Measurements from ENCODE around the gene BCL2.
A peak's percentile ranks its signal among the peaks of the same experiment; 100 is the strongest.

The BCL2 gene

DNA sequence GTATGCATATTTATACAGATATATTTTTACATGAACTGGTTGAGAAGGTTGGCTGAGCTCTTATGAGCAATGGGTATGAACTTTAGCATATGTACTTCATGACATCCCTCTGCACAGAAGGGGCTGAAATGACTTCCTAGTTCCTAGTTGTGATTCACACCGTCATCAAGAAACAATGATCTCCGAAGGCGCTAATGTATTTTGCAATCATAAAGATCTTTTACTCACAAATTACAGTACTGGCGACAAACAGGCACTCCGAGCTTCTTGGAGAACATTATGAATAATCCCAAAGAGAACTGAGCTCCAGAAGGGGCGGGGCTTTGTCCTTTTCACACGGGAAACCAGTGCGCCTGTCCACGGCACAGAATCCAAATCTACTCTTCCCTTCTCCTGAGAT lies 18.1 kb downstream of the BCL2 start:
- Histone ChIP-seq H4K20me1 (peaks cover 0 to 99% (median 32%) of the 10 kb centered on the region in 11 experiments; a peak in 12 of 22 replicates), H3K9me3 (replicated peaks in 1 of 11) (peaks cover 0 to 11% (median 0%) of the 10 kb centered on the region in 11 experiments; a peak in 6 of 22 replicates), H3K27ac (no peak overlapping the region), H3K27me3 (no peaks in the 10 kb centered on the region), H3K4me1 (peaks cover 30 to 74% (median 54%) of the 10 kb centered on the region in 10 experiments), H3K4me3 (no peak overlapping the region), H3K4me2 (peak overlapping the region in 4 of 11 experiments; percentile 67 to 84 (median 74); a peak in 4 of 22 replicates), H3K9ac (no peak overlapping the region), H3K36me3 (peaks cover 0 to 95% (median 73%) of the 10 kb centered on the region in 11 experiments; a peak in 16 of 22 replicates)
- no peak for TF ChIP-seq Cebpa-rat (IDR thresholded peaks at IDR 0.05)

DNA sequence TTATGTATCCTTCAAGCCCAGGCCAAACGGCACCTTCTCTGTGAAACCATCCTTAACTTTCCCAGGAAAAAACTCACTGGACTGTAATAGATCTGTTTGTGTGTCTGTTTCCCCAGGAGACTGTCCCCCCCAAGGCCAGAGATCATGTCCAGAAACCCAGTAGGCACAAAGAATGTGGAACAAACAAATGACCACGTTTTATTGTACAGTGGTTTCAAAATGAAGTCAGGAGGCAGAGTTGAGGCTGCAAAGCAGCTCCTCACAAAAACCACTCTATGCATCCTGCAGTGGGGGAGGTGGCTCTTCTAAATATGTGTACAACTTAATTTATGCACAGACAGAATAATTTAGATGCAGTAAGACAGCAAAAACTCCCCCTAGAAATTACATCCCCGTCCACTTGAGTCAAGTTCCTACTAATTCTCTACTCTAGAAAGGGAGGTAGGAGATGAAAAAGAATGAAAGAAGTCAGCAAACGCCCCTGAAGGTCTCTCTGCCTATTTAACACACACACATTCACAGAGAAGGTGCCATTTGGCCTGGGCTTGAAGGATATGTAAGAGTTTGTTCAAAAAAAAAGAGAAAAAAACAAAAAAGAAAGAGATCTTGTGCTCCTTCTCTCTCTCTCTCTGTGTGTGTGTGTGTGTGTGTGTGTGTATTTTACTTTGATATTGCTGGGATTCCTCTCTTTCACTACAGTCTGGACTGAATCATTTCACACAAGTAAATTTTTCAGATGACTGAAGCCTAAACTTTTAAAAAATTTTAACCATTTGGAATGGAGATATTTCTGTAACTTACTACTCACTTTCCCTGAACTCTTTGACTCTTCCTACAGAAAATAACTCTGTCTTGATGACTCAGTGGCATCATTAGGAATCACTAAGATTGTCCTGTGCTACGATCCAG lies 19.5 kb downstream of the BCL2 start:
- Histone ChIP-seq H3K27me3 (no peaks in the 10 kb centered on the region), H3K27ac (peak overlapping the region in 4 of 11 experiments; percentile 4 to 29 (median 22); a peak in 1 of 22 replicates), H3K9me3 (replicated peaks in 1 of 11) (peaks cover 0 to 14% (median 0%) of the 10 kb centered on the region in 11 experiments; a peak in 6 of 22 replicates), H3K36me3 (peaks cover 0 to 95% (median 78%) of the 10 kb centered on the region in 11 experiments; a peak in 17 of 22 replicates), H3K4me2 (peak overlapping the region in 6 of 11 experiments; percentile 12 to 53 (median 30); a peak in 6 of 22 replicates), H3K9ac (no peak overlapping the region), H3K4me3 (no peak overlapping the region), H3K4me1 (peaks cover 22 to 67% (median 46%) of the 10 kb centered on the region in 10 experiments), H4K20me1 (peaks cover 0 to 98% (median 42%) of the 10 kb centered on the region in 11 experiments; a peak in 12 of 22 replicates)
- TF ChIP-seq Cebpa-rat (IDR thresholded peaks at IDR 0.05), result no peak

DNA sequence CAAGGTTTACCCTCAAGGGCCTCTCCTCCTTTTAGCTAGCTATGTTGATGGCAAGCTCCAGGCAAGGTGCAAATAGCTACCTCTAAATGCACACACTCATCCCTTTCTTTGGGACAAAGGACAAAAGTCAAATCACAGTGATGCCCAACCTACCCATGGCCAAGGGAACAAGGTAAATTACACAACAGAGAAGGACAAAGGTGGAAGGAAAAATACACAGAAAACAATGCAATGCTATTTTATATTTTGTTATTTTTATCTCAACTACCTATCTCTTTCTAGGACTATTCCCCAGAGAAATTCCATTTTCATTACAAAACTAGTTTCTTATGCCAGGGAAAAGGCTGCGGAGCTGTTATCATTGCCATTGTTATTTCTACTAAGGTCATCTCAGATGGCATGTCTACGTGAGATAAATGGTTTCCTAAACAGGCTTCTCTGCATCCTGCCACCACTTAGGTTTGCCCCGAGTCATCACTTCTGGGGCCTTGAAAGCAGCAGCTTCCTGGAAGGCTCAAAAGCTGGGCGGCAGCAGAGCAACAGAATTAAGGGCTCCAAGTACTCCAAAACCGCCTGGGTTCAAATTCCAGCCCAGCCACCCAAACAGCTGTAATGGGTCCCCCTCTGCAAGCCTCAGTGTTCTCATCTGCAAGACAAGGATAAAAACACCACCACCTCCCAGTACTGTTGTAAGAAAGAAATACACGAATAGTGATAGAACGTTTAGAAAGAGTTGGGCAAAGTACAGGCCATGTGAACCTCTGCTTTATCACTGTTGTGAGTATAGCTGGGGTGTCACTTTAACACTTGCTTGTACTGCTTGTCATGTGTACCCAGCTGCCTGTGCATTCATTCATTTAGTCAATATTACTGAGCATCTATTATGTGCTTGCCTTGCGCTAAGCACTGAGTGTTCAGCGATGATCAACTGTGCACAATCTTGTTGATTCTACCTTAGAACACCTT lies 20.9 kb downstream of the BCL2 start:
- Histone ChIP-seq H3K4me2 (peak overlapping the region in 5 of 11 experiments; percentile 7 to 53 (median 47); a peak in 9 of 22 replicates), H3K36me3 (peaks cover 0 to 99% (median 92%) of the 10 kb centered on the region in 11 experiments; a peak in 18 of 22 replicates), H4K20me1 (peaks cover 0 to 95% (median 46%) of the 10 kb centered on the region in 11 experiments; a peak in 12 of 22 replicates), H3K4me1 (peaks cover 13 to 60% (median 41%) of the 10 kb centered on the region in 10 experiments), H3K27ac (peak overlapping the region in 3 of 11 experiments; percentile 19 to 29 (median 24); a peak in 1 of 22 replicates), H3K4me3 (no peak overlapping the region), H3K27me3 (no peaks in the 10 kb centered on the region), H3K9ac (no peak overlapping the region), H3K9me3 (replicated peaks in 1 of 11) (peaks cover 0 to 14% (median 0%) of the 10 kb centered on the region in 11 experiments; a peak in 6 of 22 replicates)
- no peak for TF ChIP-seq Cebpa-rat (IDR thresholded peaks at IDR 0.05)

DNA sequence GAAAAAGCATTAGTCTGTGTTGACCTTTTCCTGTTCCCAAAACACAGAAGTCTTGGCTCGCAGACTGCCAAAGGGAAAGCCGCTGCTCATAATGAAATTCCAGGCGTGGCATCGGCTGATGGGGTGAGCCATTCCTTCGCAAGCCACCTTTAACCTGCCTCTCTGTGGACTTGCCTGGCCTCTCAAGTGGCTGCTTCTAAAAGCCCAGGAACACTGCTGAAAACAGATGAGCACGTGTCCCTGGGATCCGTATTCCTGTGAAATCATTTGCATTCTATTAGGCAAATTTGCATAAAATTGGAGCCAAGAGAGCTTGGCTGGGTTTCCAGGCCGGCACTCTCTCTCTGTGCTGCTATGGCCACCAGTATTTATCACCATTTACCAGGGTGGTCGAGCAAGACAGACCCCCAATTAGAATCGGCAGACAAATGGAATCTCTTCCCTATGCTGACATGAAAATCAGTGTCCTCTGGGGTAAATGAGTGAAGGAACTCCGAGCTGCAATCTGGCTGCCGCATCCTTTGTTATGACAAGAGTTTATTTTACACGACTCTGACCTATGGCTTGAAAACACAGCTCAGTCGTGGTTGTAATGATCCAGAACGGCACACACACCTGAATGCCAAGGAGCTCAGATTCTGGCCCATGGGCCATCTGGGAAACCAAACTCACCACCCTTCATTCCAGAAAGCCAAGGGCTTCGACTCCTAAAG lies 21.7 kb downstream of the BCL2 start:
- Histone ChIP-seq H3K4me1 (peaks cover 13 to 60% (median 40%) of the 10 kb centered on the region in 10 experiments), H3K4me2 (peak overlapping the region in 3 of 11 experiments; percentile 47 to 53 (median 51); a peak in 5 of 22 replicates), H3K27me3 (no peaks in the 10 kb centered on the region), H4K20me1 (peaks cover 0 to 95% (median 50%) of the 10 kb centered on the region in 11 experiments; a peak in 12 of 22 replicates), H3K4me3 (no peak overlapping the region), H3K36me3 (peaks cover 0 to 100% (median 98%) of the 10 kb centered on the region in 11 experiments; a peak in 18 of 22 replicates), H3K27ac (no peak overlapping the region), H3K9ac (no peak overlapping the region), H3K9me3 (replicated peaks in 1 of 11) (peaks cover 0 to 14% (median 2%) of the 10 kb centered on the region in 11 experiments; a peak in 6 of 22 replicates)
- no peak for TF ChIP-seq Cebpa-rat (IDR thresholded peaks at IDR 0.05)

DNA sequence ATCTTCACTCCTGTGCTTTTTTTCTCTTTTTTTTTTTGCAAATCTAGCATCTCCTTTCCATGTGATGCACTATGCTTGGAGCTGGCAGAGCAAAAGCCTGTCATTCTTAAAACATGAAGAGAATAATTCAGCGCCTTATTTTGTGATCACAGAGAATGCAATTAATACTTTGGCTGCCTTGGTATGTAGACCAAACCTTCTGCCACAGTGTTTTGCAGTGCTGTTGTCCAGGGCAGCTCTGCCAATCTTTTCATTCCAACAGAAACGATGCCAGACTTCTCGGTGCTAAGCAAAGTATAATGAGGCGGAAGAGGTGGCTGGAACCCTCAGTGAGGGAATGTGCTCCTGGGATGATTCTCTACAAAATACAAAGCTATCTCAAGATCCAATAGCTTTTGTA lies 25.6 kb downstream of the BCL2 start:
- Histone ChIP-seq H3K27ac (no peak overlapping the region), H3K36me3 (peaks cover 0 to 100% (median 99%) of the 10 kb centered on the region in 11 experiments; a peak in 19 of 22 replicates), H4K20me1 (peaks cover 0 to 95% (median 46%) of the 10 kb centered on the region in 11 experiments; a peak in 12 of 22 replicates), H3K9me3 (replicated peaks in 1 of 11) (peaks cover 0 to 16% (median 4%) of the 10 kb centered on the region in 11 experiments; a peak in 7 of 22 replicates), H3K27me3 (no peaks in the 10 kb centered on the region), H3K9ac (no peak overlapping the region), H3K4me3 (no peak overlapping the region), H3K4me2 (peak overlapping the region in 3 of 11 experiments; percentile 44 to 67 (median 57); a peak in 5 of 22 replicates), H3K4me1 (peaks cover 22 to 56% (median 28%) of the 10 kb centered on the region in 10 experiments)
- no peak for TF ChIP-seq Cebpa-rat (IDR thresholded peaks at IDR 0.05)

DNA sequence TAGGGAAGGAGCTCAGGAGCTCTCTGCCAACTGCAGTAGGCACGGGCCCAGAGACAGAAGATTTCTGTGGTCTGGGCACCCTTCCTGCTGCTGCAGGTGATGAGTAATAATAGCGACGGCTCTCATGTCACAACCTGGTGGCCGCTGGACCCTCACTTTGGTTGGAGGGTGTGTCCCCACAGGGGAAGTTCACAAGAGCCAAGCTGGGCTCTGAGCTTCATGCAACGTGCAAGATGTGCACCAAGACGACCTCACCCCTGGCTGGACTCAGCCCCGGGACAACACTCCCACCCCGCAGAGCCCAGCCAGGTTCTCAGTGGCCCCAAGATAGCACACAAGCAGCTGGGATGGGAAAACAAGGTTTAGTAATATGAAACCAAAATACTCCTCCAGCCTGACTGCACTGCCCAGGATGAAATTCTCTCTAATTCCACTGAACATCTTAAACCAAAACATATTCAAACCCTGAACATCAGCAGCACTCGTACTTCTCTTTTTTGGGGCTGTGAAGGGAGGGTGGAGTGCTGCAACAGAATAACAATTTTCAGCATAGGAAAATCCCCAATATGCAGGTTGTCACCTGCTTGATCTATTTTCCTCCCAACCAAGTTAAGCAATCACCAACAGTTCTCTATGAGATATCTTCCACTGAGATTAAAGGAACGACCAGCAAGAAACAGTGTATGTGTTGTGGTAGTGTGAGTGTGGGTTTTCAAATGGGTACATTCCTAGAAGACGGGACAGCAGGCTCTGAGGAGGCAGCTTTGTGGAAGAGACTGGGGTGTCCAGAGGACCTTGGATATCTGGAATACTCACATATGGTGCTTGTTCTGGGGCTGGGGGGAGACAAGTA lies 26.5 kb downstream of the BCL2 start:
- no peak for TF ChIP-seq Cebpa-rat (IDR thresholded peaks at IDR 0.05)
- Histone ChIP-seq H3K27me3 (no peaks in the 10 kb centered on the region), H3K4me1 (peaks cover 21 to 56% (median 32%) of the 10 kb centered on the region in 10 experiments), H3K27ac (no peak overlapping the region), H3K36me3 (peaks cover 0 to 100% (median 99%) of the 10 kb centered on the region in 11 experiments; a peak in 19 of 22 replicates), H3K9me3 (replicated peaks in 1 of 11) (peaks cover 0 to 16% (median 4%) of the 10 kb centered on the region in 11 experiments; a peak in 7 of 22 replicates), H3K4me2 (peak overlapping the region in 10 of 11 experiments; percentile 0 to 78 (median 28); a peak in 18 of 22 replicates), H3K4me3 (no peak overlapping the region), H4K20me1 (peaks cover 0 to 95% (median 37%) of the 10 kb centered on the region in 11 experiments; a peak in 11 of 22 replicates), H3K9ac (no peak overlapping the region)

DNA sequence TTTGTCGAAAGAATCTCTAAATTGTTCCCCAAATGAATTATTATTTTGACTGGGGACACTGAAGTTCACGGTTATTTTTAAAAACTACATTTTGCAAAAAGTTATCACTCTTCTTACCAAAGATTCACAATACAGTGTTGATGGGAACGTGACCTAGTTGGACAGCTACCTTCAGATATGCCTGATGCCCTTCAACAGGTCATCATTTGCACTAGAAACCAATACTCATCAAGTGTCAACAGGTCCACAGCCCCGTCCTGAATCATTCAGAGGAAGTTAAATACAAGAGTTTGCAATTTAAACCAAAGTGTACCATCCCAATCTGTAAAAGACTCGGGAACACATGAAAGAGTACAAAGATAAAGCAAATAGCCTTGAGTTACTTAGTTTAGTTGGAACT lies 28.3 kb downstream of the BCL2 start:
- Histone ChIP-seq H3K4me3 (no peak overlapping the region), H3K4me1 (peaks cover 35 to 72% (median 45%) of the 10 kb centered on the region in 10 experiments), H3K27me3 (no peaks in the 10 kb centered on the region), H4K20me1 (peaks cover 0 to 92% (median 47%) of the 10 kb centered on the region in 11 experiments; a peak in 11 of 22 replicates), H3K4me2 (peak overlapping the region in 2 of 11 experiments; percentile 14 to 51; a peak in 3 of 22 replicates), H3K9ac (no peak overlapping the region), H3K27ac (no peak overlapping the region), H3K36me3 (peaks cover 0 to 100% (median 91%) of the 10 kb centered on the region in 11 experiments; a peak in 19 of 22 replicates), H3K9me3 (replicated peaks in 1 of 11) (peaks cover 0 to 15% (median under 1%) of the 10 kb centered on the region in 11 experiments; a peak in 6 of 22 replicates)
- TF ChIP-seq Cebpa-rat (IDR thresholded peaks at IDR 0.05), result no peak
